Osteoblast (primary cell): ENCODE data around the gene NME7. TPM values are rescaled to one million over a fixed set of nuclear protein-coding genes. Genes with fewer than 3 reads are reported as not detected.
A peak's percentile ranks its signal among the peaks of the same experiment; 100 is the strongest.

Experiments used
- DNase-seq: peaks from one replicate; pipeline ENCODE4 v3.0.0; 2011; ENCODE audit warnings: low spot score, mixed read lengths; ENCODE audit not compliant: insufficient read length; ENCODE audit errors: missing footprints
- H2AFZ ChIP-seq: 2 replicates; pipeline ENCODE4 v1.6.0; 2011; ENCODE audit warnings: mild to moderate bottlenecking, low read length
- H3K27ac ChIP-seq: 2 replicates; pipeline ENCODE4 v1.5.1; 2011; ENCODE audit warnings: mild to moderate bottlenecking, low read depth, low read length, moderate library complexity
- H3K27me3 ChIP-seq: 2 replicates; pipeline ENCODE4 v1.6.0; 2012; ENCODE audit warnings: mild to moderate bottlenecking, control low read depth, inconsistent platforms, low read length, moderate library complexity; ENCODE audit not compliant: insufficient read depth
- H3K36me3 ChIP-seq: 2 replicates; pipeline ENCODE4 v1.5.1; 2011; ENCODE audit warnings: mild to moderate bottlenecking, low read length, control low read depth, moderate library complexity; ENCODE audit not compliant: insufficient read depth
- H3K4me1 ChIP-seq: 2 replicates; pipeline ENCODE4 v1.5.1; 2011; ENCODE audit warnings: mild to moderate bottlenecking, low read length, control low read depth, moderate library complexity; ENCODE audit not compliant: insufficient read depth
- H3K4me2 ChIP-seq: 2 replicates; pipeline ENCODE4 v1.6.0; 2011; ENCODE audit warnings: mild to moderate bottlenecking, low read length; ENCODE audit not compliant: insufficient read depth
- H3K4me3 ChIP-seq: fragments of 200-600 bp; sonication (generic); 3 replicates; pipeline ENCODE4 v1.5.1; 2012; ENCODE audit warnings: mild to moderate bottlenecking, low read length, inconsistent platforms; ENCODE audit not compliant: insufficient read depth
- H3K79me2 ChIP-seq: 2 replicates; pipeline ENCODE4 v1.6.0; 2012; ENCODE audit warnings: mild to moderate bottlenecking, low read length, control low read depth, inconsistent platforms; ENCODE audit not compliant: insufficient read depth
- H3K9me3 ChIP-seq: 2 replicates; pipeline ENCODE4 v1.5.1; 2011; ENCODE audit warnings: low read depth, low read length, control low read depth
- H4K20me1 ChIP-seq: 2 replicates; pipeline ENCODE4 v1.6.0; 2012; ENCODE audit warnings: mild to moderate bottlenecking, low read length, control low read depth; ENCODE audit not compliant: insufficient read depth
- CTCF ChIP-seq: IDR thresholded peaks from 2 replicates; pipeline ENCODE4 v1.5.1; 2011; ENCODE audit warnings: mild to moderate bottlenecking, low read depth, low read length, moderate library complexity; ENCODE audit errors: extremely low read depth
- total RNA-seq: library from RNA; depleted of rRNA; stranded (reverse); fragments of >200 nt; gene quantifications from 2 replicates; pipeline ENCODE4 v1.2.3, GENCODE V29; 2012

NME7 gene
- total RNA-seq, 1 donor = 31.5 TPM

GRCh38 chr1:169109561-169110134 lies 257.9 kb downstream of the NME7 start:
- peak; percentile 88 for DNase-seq
- Histone ChIP-seq H3K36me3 (peaks cover 12% of the 10 kb centered on the region), H3K27me3 (peaks cover 10% of the 10 kb centered on the region), H3K9me3 (no peaks in the 10 kb centered on the region), H2AFZ (peak overlapping the region; percentile 33), H3K4me3 (peak overlapping the region; percentile 23), H4K20me1 (no peaks in the 10 kb centered on the region), H3K79me2 (peaks cover 40% of the 10 kb centered on the region), H3K4me1 (peaks cover 53% of the 10 kb centered on the region), H3K4me2 (peak overlapping the region; percentile 71), H3K27ac (peak overlapping the region; percentile 93)
- TF ChIP-seq CTCF = no peak

GRCh38 chr1:169108863-169109560 lies 258.6 kb downstream of the NME7 start:
- Histone ChIP-seq H3K9me3 (no peaks in the 10 kb centered on the region), H3K4me3 (no peak overlapping the region), H3K27ac (peak overlapping the region; percentile 93), H2AFZ (peak overlapping the region; percentile 10), H3K79me2 (peaks cover 40% of the 10 kb centered on the region), H3K27me3 (peaks cover 16% of the 10 kb centered on the region), H3K36me3 (peaks cover 12% of the 10 kb centered on the region), H4K20me1 (no peaks in the 10 kb centered on the region), H3K4me1 (peaks cover 49% of the 10 kb centered on the region), H3K4me2 (peak overlapping the region; percentile 100)
- TF ChIP-seq CTCF = peak; percentile 23
- peak; percentile 86 for DNase-seq

GRCh38 chr1:169108223-169108622 lies 259.4 kb downstream of the NME7 start:
- H3K9me3 ChIP-seq = no peaks in the 10 kb centered on the region
- H3K79me2 ChIP-seq = peaks cover 40% of the 10 kb centered on the region
- peak; percentile 45 for DNase-seq
- peak overlapping the region; percentile 94 for H2AFZ ChIP-seq
- TF ChIP-seq CTCF = no peak
- H3K27ac ChIP-seq = peak overlapping the region; percentile 93
- H3K4me2 ChIP-seq = peak overlapping the region; percentile 100
- H3K4me3 ChIP-seq = peak overlapping the region; percentile 85
- peaks cover 23% of the 10 kb centered on the region for H3K27me3 ChIP-seq
- peaks cover 41% of the 10 kb centered on the region for H3K4me1 ChIP-seq
- H4K20me1 ChIP-seq = no peaks in the 10 kb centered on the region
- peaks cover 12% of the 10 kb centered on the region for H3K36me3 ChIP-seq

- Histone ChIP-seq H3K79me2 (peaks cover 40% of the 10 kb centered on the region), H3K36me3 (peaks cover 12% of the 10 kb centered on the region), H3K27me3 (peaks cover 27% of the 10 kb centered on the region), H3K4me1 (peaks cover 44% of the 10 kb centered on the region), H3K4me3 (peak overlapping the region; percentile 85), H4K20me1 (no peaks in the 10 kb centered on the region), H3K9me3 (no peaks in the 10 kb centered on the region), H3K27ac (peak overlapping the region; percentile 93), H3K4me2 (peak overlapping the region; percentile 100), H2AFZ (peak overlapping the region; percentile 94)
- peak; percentile 87 for DNase-seq
- no peak for TF ChIP-seq CTCF
Measured at GRCh38 chr1:169107603-169108208, 259.9 kb downstream of the NME7 start.
